Left ventricle myocardium inferior (tissue), 1 donor: Measurements from ENCODE around the gene WASL. TPM values are rescaled to one million over a fixed set of nuclear protein-coding genes. Genes with fewer than 3 reads are reported as not detected.

Source experiments
- DNase-seq: peaks from one replicate; pipeline ENCODE4 v3.0.0-alpha.2; 2020
- H3K27ac ChIP-seq: fragments of 200-600 bp; replicated peaks from 2 replicates; pipeline ENCODE4 v1.8.0; 2021
- H3K27me3 ChIP-seq: fragments of 200-600 bp; 2 replicates; pipeline ENCODE4 v1.8.0; 2021; ENCODE audit warnings: low read depth
- H3K36me3 ChIP-seq: fragments of 200-600 bp; 2 replicates; pipeline ENCODE4 v1.8.0; 2021
- H3K4me1 ChIP-seq: fragments of 200-600 bp; 2 replicates; pipeline ENCODE4 v1.8.0; 2021
- H3K4me3 ChIP-seq: fragments of 200-600 bp; 2 replicates; pipeline ENCODE4 v1.8.0; 2021; ENCODE audit warnings: mild to moderate bottlenecking, moderate library complexity
- H3K9me3 ChIP-seq: fragments of 200-600 bp; replicated peaks from 2 replicates; pipeline ENCODE4 v1.8.0; 2021
- CTCF ChIP-seq: fragments of 200-600 bp; IDR thresholded peaks from 2 replicates; pipeline ENCODE4 v1.8.0; 2021; ENCODE audit warnings: antibody characterized with exemption, mild to moderate bottlenecking, borderline replicate concordance
- intact Hi-C: fragments of 100-400 bp; cut with micrococcal nuclease; formaldehyde crosslinking; loops from one replicate; pipeline ENCODE4 v1.11.0; 2022
- total RNA-seq: library from RNA; stranded (reverse); fragmentation: NEBNext Ultra II Directional; extraction: Animal tissue kit (Norgen Biotek cat#: 25700); gene quantifications from one replicate; pipeline ENCODE4 v1.2.1, GENCODE V29; 2021
- donor health status: DM: no; HTN: yes; CAD: no; lungs with severe emphysema.

Gene WASL
- total RNA-seq, 1 donor from 2014 or later: 27.5 TPM

- Histone ChIP-seq H3K9me3 (peaks cover 41% of the 10 kb centered on the region), H3K36me3 (no peaks in the 10 kb centered on the region), H3K27ac (no peak overlapping the region), H3K4me1 (peaks cover 40% of the 10 kb centered on the region), H3K4me3 (no peak overlapping the region), H3K27me3 (no peaks in the 10 kb centered on the region)
- no peak for TF ChIP-seq CTCF
- intact Hi-C loops: no loop called here
- DNase-seq: no peak
These were observed 14.3 kb downstream of the WASL start for GRCh38 chr7:123734498-123734897.

DNA sequence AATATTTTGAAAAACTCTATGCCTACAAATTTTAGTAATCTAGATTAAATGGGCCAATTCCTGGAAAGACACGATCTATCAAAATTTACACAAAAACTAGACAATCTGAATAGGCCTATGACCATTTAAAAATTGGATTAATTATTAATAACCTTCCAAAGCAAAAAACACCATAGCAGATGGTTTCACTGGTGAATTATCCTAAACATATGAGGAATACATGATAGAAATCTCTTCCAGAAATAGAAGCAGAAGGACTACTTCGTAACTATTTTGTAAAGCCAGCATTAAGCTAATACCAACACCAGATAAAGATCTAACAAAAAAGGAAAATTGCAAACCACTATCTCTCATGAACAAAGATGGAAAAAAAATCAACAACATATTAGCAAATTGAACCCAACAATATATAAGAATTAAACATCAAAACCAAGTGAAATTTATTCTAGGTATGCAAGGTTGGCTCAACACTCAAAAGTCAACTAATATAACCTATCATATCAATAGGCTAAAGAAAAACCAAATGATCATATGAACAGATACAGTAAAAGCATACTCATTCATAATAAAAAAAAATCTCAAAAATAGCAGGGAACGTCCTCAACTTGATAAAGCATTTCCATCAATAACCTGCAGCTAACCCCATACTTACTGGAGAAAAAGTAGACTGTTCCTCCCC is 16.3 kb downstream of the WASL start:
- intact Hi-C loops: no loop called here

GRCh38 chr7:123729218-123729578 is 19.6 kb downstream of the WASL start:
- no peak overlapping the region for H3K27ac ChIP-seq
- no peak for TF ChIP-seq CTCF
- H3K9me3 ChIP-seq: peaks cover 7% of the 10 kb centered on the region
- H3K27me3 ChIP-seq: no peaks in the 10 kb centered on the region
- H3K4me1 ChIP-seq: peaks cover 75% of the 10 kb centered on the region
- peaks cover 4% of the 10 kb centered on the region for H3K36me3 ChIP-seq
- no peak for DNase-seq
- intact Hi-C loops: no loop called here
- H3K4me3 ChIP-seq: no peak overlapping the region

More for the DNA sequence above, 16.3 kb downstream of the WASL start:
- H3K36me3 ChIP-seq: peaks cover 4% of the 10 kb centered on the region
- DNase-seq: no peak
- peaks cover 41% of the 10 kb centered on the region for H3K9me3 ChIP-seq
- H3K27me3 ChIP-seq: no peaks in the 10 kb centered on the region
- peaks cover 43% of the 10 kb centered on the region for H3K4me1 ChIP-seq
- no peak overlapping the region for H3K4me3 ChIP-seq
- no peak for TF ChIP-seq CTCF
- H3K27ac ChIP-seq: no peak overlapping the region

DNA sequence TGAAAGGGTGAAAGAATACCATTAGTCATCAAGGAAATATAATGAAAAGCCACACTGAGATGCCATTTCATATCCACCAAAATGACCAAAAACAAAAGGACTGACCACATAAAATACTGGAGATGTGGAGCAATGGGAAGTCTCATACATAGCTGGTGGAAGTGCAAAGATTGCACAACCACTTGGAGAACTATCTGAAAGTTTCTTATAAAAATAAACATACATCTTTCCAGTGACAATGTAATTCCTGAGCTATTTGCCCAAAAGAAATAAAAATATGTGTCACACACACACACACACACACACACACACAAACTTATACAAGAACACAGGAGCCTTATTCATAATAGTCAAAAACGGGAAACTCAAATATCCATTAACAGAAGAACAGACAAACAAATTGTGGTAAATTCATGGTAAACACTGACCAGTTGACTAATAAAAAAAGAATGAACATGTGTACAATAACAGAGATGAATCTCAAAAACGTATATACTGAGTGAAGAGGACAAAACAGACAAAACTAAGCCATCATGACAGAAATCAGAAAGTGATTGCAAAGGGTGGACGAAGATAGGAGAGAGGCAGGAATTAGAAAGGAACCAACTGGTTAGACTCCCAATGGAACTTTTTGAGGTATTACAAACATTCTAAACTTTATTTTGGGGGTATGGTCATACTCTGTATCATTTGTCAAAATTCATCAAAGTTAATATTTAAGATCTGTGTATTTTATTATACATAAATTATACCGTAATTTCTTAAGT is 21.5 kb downstream of the WASL start:
- no peak overlapping the region for H3K27ac ChIP-seq
- intact Hi-C loops: no loop called here
- H3K27me3 ChIP-seq: no peaks in the 10 kb centered on the region
- DNase-seq: no peak
- H3K36me3 ChIP-seq: peaks cover 4% of the 10 kb centered on the region
- peaks cover 88% of the 10 kb centered on the region for H3K4me1 ChIP-seq
- H3K9me3 ChIP-seq: peaks cover under 1% of the 10 kb centered on the region
- no peak for TF ChIP-seq CTCF
- H3K4me3 ChIP-seq: no peak overlapping the region

GRCh38 chr7:123725586-123726171 is 23.1 kb downstream of the WASL start:
- no peaks in the 10 kb centered on the region for H3K9me3 ChIP-seq
- no peak for DNase-seq
- no peak overlapping the region for H3K4me3 ChIP-seq
- peaks cover 94% of the 10 kb centered on the region for H3K4me1 ChIP-seq
- intact Hi-C loops: no loop called here
- no peaks in the 10 kb centered on the region for H3K27me3 ChIP-seq
- no peak overlapping the region for H3K27ac ChIP-seq
- H3K36me3 ChIP-seq: peaks cover 4% of the 10 kb centered on the region
- no peak for TF ChIP-seq CTCF
